GM12891 (cell line): Measurements from ENCODE around the gene NKD1.

Experiments used
- PAX5 ChIP-seq: IDR thresholded peaks from 2 replicates; pipeline ENCODE4 v1.6.1; 2011; ENCODE audit warnings: low read length, moderate library complexity, mild to moderate bottlenecking; ENCODE audit not compliant: insufficient read depth, severe bottlenecking
- POLR2A ChIP-seq: IDR thresholded peaks from 2 replicates; pipeline ENCODE4 v1.6.1; 2011; ENCODE audit warnings: low read depth, low read length, control low read depth
- POLR2AphosphoS5 ChIP-seq: IDR thresholded peaks from 2 replicates; pipeline ENCODE4 v1.6.1; 2011; ENCODE audit warnings: low read depth, low read length, control low read depth
- SPI1 ChIP-seq: IDR thresholded peaks from 2 replicates; pipeline ENCODE4 v1.6.1; 2011; ENCODE audit warnings: low read depth, low read length, control low read depth
- TAF1 ChIP-seq: IDR thresholded peaks from 2 replicates; pipeline ENCODE4 v1.6.1; 2011; ENCODE audit warnings: low read depth, low read length, control low read depth

GRCh38 chr16:50616386-50616785 lies 68.2 kb downstream of the NKD1 start:
- TF ChIP-seq TAF1 (no peak), SPI1 (no peak), POLR2A (no peak), POLR2AphosphoS5 (no peak), PAX5 (no peak)
